Measurements from ENCODE around the gene ACAP1.

DNA sequence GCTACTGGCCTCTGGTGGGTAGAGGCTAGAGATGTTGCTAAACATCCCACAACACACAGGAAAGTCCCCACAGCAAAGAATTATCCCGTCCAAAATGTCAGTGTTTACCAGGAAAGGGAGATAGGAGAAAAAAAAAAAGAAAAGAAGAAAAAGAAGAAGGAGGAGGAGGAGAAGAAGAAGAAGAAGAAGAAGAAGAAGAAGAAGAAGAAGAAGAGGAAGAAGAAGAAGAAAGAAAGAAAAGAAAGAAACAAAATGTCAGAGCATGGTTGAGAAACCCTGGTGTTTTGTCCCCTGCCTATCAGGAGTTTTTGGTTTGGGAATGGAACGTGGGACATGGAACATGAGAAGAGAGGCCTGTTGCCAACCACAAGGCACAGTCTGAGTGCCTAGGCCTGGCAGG, 21.1 kb downstream of the ACAP1 start:
- TF ChIP-seq, protein P1, sequence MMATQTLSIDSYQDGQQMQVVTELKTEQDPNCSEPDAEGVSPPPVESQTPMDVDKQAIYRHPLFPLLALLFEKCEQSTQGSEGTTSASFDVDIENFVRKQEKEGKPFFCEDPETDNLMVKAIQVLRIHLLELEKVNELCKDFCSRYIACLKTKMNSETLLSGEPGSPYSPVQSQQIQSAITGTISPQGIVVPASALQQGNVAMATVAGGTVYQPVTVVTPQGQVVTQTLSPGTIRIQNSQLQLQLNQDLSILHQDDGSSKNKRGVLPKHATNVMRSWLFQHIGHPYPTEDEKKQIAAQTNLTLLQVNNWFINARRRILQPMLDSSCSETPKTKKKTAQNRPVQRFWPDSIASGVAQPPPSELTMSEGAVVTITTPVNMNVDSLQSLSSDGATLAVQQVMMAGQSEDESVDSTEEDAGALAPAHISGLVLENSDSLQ (IDR thresholded peaks at IDR 0.05): no peak
- TF ChIP-seq FOXA1 (IDR thresholded peaks at IDR 0.05) (no peak), L3MBTL2 (conservative IDR thresholded peaks at IDR 0.05) (no peak), SUZ12 (IDR thresholded peaks at IDR 0.05) (no peak), FOXM1 (IDR thresholded peaks at IDR 0.05; ENCODE audit: borderline replicate concordance) (no peak)

Measured in HEK293T (cell line).